PC-9 (cell line): ENCODE measurements around the gene GLB1L2. TPM values are rescaled to one million over a fixed set of nuclear protein-coding genes. Genes with fewer than 3 reads are reported as not detected.

Source experiments
- BruUV-seq: library from RNA; stranded (reverse); fragments of 400-500 nt; replicated peaks from 2 replicates; lab custom pipeline; 2021; lab: Mats Ljungman, UMichigan
- CTCF ChIA-PET: fragments of 300-600 bp; sonication (Branson Sonifier 250); formaldehyde crosslinking; loops from one replicate; lab custom pipeline; 2022; ENCODE audit warnings: antibody characterized with exemption; lab: Charles Lee
- POLR2A ChIA-PET: fragments of 300-600 bp; sonication (Branson Sonifier 250); formaldehyde crosslinking; loops from one replicate; lab custom pipeline; 2022; ENCODE audit warnings: antibody characterized with exemption; ENCODE audit not compliant: unreplicated experiment; lab: Charles Lee
- DNase-seq, 2 experiments: peaks; one replicate each; pipeline versions ENCODE4 v3.0.0 to v3.0.0-alpha.2; 2015 to 2022; ENCODE audit warnings: mixed read lengths in 1 of 2
- H2AFZ ChIP-seq: fragments of 200-600 bp; sonication (generic); 2 replicates; pipeline ENCODE4 v1.8.1; 2017; ENCODE audit warnings: antibody characterized with exemption
- H3F3A ChIP-seq: fragments of 200-600 bp; sonication (generic); 2 replicates; pipeline ENCODE4 v1.8.1; 2017; ENCODE audit warnings: antibody characterized with exemption, mild to moderate bottlenecking, low read depth; ENCODE audit not compliant: insufficient read depth
- H3K27ac ChIP-seq: fragments of 200-600 bp; sonication (generic); 2 replicates; pipeline ENCODE4 v1.6.1; 2016; ENCODE audit warnings: mixed run types
- H3K27me3 ChIP-seq: fragments of 200-600 bp; sonication (generic); 2 replicates; pipeline ENCODE4 v1.6.1; 2016; ENCODE audit warnings: low read depth, mixed run types; ENCODE audit not compliant: insufficient read depth
- H3K36me3 ChIP-seq: fragments of 200-600 bp; sonication (generic); 2 replicates; pipeline ENCODE4 v1.6.1; 2016; ENCODE audit warnings: low read depth, mixed run types
- H3K4me1 ChIP-seq: fragments of 200-600 bp; sonication (generic); replicated peaks from 2 replicates; pipeline ENCODE4 v1.6.1; 2016; ENCODE audit warnings: mixed run types; ENCODE audit not compliant: insufficient read depth
- H3K4me2 ChIP-seq: fragments of 200-600 bp; sonication (generic); 2 replicates; pipeline ENCODE4 v1.6.1; 2017; ENCODE audit warnings: mixed run types
- H3K4me3 ChIP-seq: fragments of 200-600 bp; sonication (generic); 2 replicates; pipeline ENCODE4 v1.6.1; 2016; ENCODE audit warnings: mixed run types
- H3K79me2 ChIP-seq: fragments of 200-600 bp; sonication (generic); 2 replicates; pipeline ENCODE4 v1.6.1; 2017; ENCODE audit warnings: low read depth, mixed run types
- H3K9me2 ChIP-seq: fragments of 200-600 bp; sonication (generic); 2 replicates; pipeline ENCODE4 v1.8.1; 2017; ENCODE audit warnings: mild to moderate bottlenecking; ENCODE audit not compliant: insufficient read depth
- H3K9me3 ChIP-seq: fragments of 200-600 bp; sonication (generic); 2 replicates; pipeline ENCODE4 v1.8.1; 2016; ENCODE audit warnings: low read depth; ENCODE audit not compliant: insufficient read depth
- H4K20me1 ChIP-seq: fragments of 200-600 bp; sonication (generic); 2 replicates; pipeline ENCODE4 v1.8.1; 2017; ENCODE audit not compliant: insufficient read depth
- CTCF ChIP-seq: fragments of 200-600 bp; sonication (generic); conservative IDR thresholded peaks from 2 replicates; pipeline ENCODE4 v1.6.1; 2017; ENCODE audit warnings: mixed run types, antibody characterized with exemption, mild to moderate bottlenecking, moderate library complexity
- EZH2 ChIP-seq: fragments of 200-600 bp; sonication (generic); IDR thresholded peaks from 2 replicates; pipeline ENCODE4 v1.8.0; 2017; ENCODE audit warnings: antibody characterized with exemption, low read depth
- intact Hi-C: fragments of 100-400 bp; cut with micrococcal nuclease; formaldehyde crosslinking; loops from one replicate; pipeline ENCODE4 v1.10.0; 2022; ENCODE audit not compliant: unreplicated experiment
- total RNA-seq: library from RNA; stranded (reverse); gene quantifications from 2 replicates; pipeline ENCODE4 v1.2.3, GENCODE V29; 2021

Gene GLB1L2
- total RNA-seq, 1 experiment from 2014 or later, result 32.2 TPM

- TF ChIP-seq CTCF (no peak), EZH2 (no peak)
- Histone ChIP-seq H3K27ac (no peak overlapping the region), H4K20me1 (no peaks in the 10 kb centered on the region), H3K4me2 (no peak overlapping the region), H3K36me3 (no peaks in the 10 kb centered on the region), H3K4me1 (no peaks in the 10 kb centered on the region), H3K79me2 (no peaks in the 10 kb centered on the region), H2AFZ (no peak overlapping the region), H3K4me3 (no peak overlapping the region), H3F3A (no peaks in the 10 kb centered on the region), H3K27me3 (peaks cover 76% of the 10 kb centered on the region), H3K9me2 (no peaks in the 10 kb centered on the region), H3K9me3 (no peaks in the 10 kb centered on the region)
- no peak for DNase-seq
- intact Hi-C loops, result no loop called here
- CTCF ChIA-PET, result no interaction called here
- POLR2A ChIA-PET, result no interaction called here
- no TSS peak for BruUV-seq
Observed at GRCh38 chr11:134406264-134407185, 74.7 kb downstream of the GLB1L2 start.

DNA sequence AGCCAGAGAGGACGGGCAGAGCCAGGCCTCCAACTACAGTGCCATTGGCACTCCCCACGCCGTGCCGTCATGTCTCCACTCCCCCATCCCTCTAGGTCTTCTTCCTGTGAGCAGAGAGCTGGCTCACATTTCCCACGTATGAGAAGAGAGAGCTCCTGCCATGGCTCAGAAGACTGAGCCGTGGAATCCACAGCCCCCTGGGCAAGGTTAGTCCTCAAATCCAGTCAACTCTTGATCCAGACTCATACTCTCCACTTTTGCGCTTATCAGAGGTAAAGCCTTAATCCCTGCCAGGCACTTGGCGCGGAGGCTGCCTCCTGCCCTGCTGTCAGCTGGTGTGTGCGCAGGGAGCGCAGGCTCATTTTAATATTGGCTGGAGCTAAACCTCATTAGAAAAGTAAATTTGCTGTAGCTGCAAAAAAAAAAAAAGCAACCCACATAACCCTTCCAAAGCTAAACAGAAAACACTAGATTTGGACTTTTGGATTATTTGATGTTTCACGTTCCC is 75.6 kb downstream of the GLB1L2 start:
- DNase-seq, result no peak
- CTCF ChIA-PET, result no interaction called here
- Histone ChIP-seq H3F3A (no peaks in the 10 kb centered on the region), H4K20me1 (no peaks in the 10 kb centered on the region), H3K27ac (no peak overlapping the region), H3K36me3 (no peaks in the 10 kb centered on the region), H3K4me2 (no peak overlapping the region), H2AFZ (no peak overlapping the region), H3K4me1 (no peaks in the 10 kb centered on the region), H3K9me2 (no peaks in the 10 kb centered on the region), H3K79me2 (no peaks in the 10 kb centered on the region), H3K27me3 (peaks cover 69% of the 10 kb centered on the region), H3K4me3 (no peak overlapping the region), H3K9me3 (no peaks in the 10 kb centered on the region)
- BruUV-seq, result no TSS peak
- intact Hi-C loops, result no loop called here
- TF ChIP-seq EZH2, result no peak
- TF ChIP-seq CTCF, result no peak
- POLR2A ChIA-PET, result no interaction called here

DNA sequence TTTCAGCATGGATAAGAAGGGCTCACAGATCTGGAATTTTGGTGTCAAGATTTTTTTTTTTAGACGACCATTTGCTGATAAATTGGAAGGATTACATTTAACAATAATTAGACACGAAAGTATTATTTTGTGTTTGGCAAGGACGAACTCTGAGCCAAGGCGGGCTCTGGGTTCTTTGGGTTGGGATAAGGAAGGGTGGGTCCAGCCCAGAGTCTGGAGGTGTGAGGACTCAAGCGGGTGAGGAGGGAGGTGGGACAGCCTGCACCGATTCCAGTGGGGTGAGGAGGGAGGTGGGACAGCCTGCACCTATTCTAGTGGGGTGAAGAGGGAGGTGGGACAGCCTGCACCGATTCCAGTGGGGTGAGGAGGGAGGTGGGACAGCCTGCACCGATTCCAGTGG is 76.1 kb downstream of the GLB1L2 start:
- POLR2A ChIA-PET, result no interaction called here
- Histone ChIP-seq H3K27ac (no peak overlapping the region), H3K9me3 (no peaks in the 10 kb centered on the region), H3K4me1 (no peaks in the 10 kb centered on the region), H4K20me1 (no peaks in the 10 kb centered on the region), H2AFZ (no peak overlapping the region), H3K4me2 (no peak overlapping the region), H3K36me3 (no peaks in the 10 kb centered on the region), H3K9me2 (no peaks in the 10 kb centered on the region), H3K27me3 (peaks cover 67% of the 10 kb centered on the region), H3F3A (no peaks in the 10 kb centered on the region), H3K4me3 (no peak overlapping the region), H3K79me2 (no peaks in the 10 kb centered on the region)
- TF ChIP-seq CTCF (no peak), EZH2 (no peak)
- intact Hi-C loops, result no loop called here
- BruUV-seq, result no TSS peak
- CTCF ChIA-PET, result no interaction called here
- no peak for DNase-seq
